Right ventricle myocardium superior (tissue), 1 donor: ENCODE data around the gene STEAP1B. TPM values are rescaled to one million over a fixed set of nuclear protein-coding genes. Genes with fewer than 3 reads are reported as not detected.

Source experiments
- ATAC-seq: fragments of 200-7000 bp; cut with Tn5 transposase; one replicate; pipeline ENCODE4 v1.9.1; 2020; ENCODE audit warnings: mild to moderate bottlenecking; ENCODE audit not compliant: poor library complexity
- DNase-seq: peaks from one replicate; pipeline ENCODE4 v3.0.0-alpha.2; 2020
- intact Hi-C: fragments of 100-400 bp; cut with DNase I; formaldehyde crosslinking; loops from one replicate; pipeline ENCODE4 v1.11.2; 2022
- total RNA-seq: library from RNA; stranded (reverse); fragmentation: NEBNext Ultra II Directional; extraction: Animal tissue kit (Norgen Biotek cat#: 25700); gene quantifications from one replicate; pipeline ENCODE4 v1.2.1, GENCODE V29; 2021
- donor health status: DM: no; HTN: yes; CAD: no; lungs with severe emphysema.

Gene STEAP1B
- total RNA-seq, 1 donor from 2014 or later = 0.43 TPM

DNA sequence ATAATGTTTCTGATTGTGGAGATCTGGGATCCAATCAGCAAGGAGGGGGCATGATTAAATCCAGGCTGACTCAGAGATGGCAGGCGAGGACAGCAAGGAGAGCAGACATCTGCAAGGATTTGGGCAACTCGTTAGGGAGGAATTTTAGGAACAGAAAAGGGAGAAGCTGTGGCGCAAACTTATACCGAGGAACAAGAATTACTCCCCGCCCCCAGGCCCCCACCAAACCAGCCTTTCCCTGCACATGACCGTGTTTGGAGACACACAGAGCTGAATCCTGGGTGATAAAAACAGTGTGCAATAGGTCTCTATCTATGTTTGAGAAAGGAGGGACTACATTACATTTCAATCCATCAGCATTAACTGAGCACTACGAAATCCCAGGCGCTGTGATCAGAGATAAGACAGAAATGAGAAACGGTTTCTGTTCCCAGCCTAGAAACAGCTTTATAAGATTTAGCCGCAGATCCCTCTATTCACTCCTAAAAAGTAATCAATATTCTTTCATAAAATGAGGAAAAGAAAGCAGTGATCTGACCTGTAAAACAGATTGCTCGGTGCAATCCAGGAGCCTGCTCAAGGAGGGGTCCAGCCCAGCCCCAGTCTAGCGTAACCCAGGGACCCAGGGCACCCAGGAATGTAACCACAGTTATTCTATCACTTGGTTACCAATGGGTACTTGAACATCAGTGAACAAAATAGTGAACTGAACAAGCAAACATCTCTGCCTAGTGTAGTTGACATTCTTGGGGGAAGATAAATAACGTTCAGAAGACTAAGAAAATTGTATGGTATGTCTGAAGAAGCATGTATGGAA, 105.9 kb downstream of the STEAP1B start:
- DNase-seq = no peak
- ATAC-seq = no peak
- intact Hi-C loops = no loop called here

DNA sequence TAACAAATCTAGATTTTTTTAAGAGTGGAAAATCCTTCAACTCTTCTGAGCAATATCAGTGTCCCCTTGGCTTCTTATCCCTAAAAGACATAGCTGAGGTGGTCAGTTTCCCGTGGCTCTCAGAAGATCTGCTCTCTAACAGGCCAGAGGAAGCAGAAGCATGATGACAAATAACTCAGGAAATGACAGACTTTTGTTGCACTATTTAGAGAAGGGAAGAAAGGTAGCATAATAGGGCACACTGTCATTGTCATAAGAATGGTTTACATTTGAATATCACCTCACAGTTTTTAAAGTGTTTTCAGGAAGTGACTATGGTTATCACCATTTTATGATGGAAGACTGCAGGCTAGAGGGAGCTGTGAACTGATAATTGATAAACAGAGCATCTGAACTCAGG, 109.5 kb downstream of the STEAP1B start:
- ATAC-seq (no peak), DNase-seq (no peak)
- intact Hi-C loops = no loop called here

DNA sequence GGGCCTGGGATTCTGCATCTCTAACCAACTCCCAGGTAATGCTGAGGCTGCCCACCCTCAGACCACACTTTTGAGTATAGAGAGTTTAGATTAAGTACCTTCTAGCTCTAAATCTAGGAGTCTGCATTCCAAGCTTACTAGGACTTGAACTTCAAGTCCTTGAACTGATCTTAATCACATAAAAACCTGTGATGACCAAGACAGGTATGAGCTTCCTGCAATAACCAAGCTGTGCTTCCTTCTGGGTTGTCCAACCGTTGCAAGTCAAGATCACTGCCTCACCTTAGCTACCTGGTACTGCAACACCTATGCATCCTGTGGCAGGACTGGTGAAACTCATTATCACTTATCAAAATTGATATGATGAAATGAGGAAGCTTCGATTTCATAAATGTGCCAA, 110.1 kb downstream of the STEAP1B start:
- ATAC-seq = no peak
- no peak for DNase-seq
- intact Hi-C loops = no loop called here

DNA sequence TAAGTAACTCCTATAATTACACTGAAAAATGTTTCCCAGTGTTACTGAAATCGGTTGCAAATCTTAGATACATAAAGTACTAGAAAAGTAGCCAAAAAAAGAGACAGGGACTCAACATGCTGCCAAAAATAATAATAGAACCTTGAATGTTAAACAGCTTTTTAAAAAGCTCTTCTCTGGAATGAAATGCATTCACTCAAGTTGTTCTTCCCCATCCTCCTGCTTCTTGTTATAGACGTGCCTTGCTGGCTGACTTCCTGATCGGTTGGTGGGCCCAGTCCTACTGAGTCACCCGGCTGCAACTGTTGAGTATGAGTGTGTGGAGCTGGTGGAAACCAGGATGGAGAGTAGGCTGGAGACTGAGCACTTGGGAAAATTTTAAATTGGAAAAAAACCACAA, 112.4 kb downstream of the STEAP1B start:
- ATAC-seq = no peak
- intact Hi-C loops = no loop called here
- DNase-seq = no peak

DNA sequence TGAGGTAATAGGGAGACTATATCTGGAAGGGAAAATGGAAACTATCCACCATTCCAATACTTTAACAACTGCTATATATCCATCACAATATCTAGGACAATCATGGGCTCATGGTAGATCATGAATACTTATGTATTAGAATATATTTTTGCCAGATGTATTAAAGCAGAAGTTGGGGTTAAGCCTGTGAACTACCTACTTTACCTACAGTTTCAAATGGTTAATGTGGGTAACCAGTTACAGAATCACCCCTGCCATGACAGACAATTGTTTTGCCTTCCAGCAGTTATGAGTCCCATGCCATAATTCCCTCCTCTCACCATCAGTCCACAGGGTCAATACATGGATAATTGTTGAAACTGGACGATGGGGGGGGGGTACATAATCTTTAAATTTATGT, 113.1 kb downstream of the STEAP1B start:
- intact Hi-C loops = no loop called here
- ATAC-seq (no peak), DNase-seq (no peak)

DNA sequence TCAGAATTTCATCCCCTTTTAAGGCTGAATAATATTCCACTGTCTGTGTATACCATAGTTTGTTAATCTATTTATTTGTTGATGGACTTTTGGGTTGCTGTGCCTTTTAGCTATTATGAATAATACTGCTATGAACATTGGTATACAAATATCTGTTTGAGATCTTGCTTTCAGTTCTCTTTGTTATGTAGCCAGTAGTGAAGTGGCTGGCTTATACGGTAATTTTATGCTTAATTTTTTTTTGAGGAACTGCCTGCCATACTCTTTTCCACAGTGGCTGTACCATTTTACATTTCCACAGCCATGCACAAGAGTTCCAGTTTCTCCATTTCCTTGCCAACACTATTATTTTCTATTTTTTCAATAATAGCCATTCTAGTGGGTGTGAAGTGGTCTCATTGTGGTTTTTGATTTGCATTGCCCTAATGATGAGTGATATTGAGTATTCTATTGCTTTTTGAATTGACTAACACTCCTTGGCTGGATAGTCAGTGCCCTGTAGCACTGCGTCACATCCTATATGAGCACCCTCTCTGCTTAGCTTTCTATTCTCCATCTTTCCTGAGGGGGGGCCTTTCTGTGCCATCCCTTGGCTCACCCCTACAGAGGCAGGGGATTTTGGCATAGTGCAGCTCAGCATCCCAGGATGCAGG, 113.7 kb downstream of the STEAP1B start:
- DNase-seq = no peak
- ATAC-seq = no peak
- intact Hi-C loops = no loop called here

GRCh38 chr7:22385326-22385725, 114.7 kb downstream of the STEAP1B start:
- ATAC-seq (no peak), DNase-seq (no peak)
- intact Hi-C loops = no loop called here

GRCh38 chr7:22380333-22380732, 119.7 kb downstream of the STEAP1B start:
- intact Hi-C loops = no loop called here
- ATAC-seq (no peak), DNase-seq (no peak)

DNA sequence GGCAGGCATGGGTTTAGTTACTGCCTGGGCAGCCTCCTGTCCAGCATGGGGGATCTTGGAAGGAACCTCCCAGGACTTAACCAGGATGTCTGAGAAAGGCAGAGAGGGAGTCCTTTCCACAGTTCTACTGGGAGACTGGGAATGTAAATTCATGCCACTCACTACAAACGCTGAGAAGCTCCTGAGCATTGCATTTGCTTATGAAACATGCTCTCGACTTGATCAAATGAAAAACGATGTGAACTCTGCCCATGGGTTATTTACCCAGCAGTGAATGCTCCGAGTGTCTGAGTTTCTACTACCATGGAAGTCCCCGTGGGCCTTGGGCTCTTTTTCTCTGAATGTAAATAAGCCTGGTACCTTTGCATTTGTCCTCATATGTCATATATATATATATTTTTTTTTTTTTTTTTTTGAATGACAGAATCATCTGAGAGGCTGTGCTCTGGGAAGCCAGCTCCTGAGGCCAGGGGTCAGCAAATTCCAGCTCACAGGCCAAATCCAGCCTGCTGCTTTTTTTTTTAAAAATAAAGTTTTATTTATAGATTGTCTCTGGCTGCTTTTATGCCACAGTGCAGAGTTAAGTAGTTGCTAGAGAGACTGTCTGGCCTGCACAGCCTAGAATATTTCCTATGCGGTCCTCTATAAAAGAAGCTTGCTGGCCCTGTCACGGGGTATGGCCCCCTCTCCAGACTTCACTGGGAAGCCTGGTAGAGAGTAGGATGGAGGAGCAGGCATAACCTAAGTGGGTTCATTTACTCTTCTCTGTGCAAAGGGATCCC, 121.6 kb downstream of the STEAP1B start:
- DNase-seq = no peak
- no peak for ATAC-seq
- intact Hi-C loops = no loop called here

- ATAC-seq = peak; percentile 49
- intact Hi-C loops = no loop called here
These were observed 122.3 kb downstream of the STEAP1B start for GRCh38 chr7:22377703-22378102.

GRCh38 chr7:22375359-22376048, 124.5 kb downstream of the STEAP1B start:
- intact Hi-C loops = no loop called here
- DNase-seq (no peak), ATAC-seq (no peak)

More at GRCh38 chr7:22377703-22378102, 122.3 kb downstream of the STEAP1B start:
- no peak for DNase-seq

DNA sequence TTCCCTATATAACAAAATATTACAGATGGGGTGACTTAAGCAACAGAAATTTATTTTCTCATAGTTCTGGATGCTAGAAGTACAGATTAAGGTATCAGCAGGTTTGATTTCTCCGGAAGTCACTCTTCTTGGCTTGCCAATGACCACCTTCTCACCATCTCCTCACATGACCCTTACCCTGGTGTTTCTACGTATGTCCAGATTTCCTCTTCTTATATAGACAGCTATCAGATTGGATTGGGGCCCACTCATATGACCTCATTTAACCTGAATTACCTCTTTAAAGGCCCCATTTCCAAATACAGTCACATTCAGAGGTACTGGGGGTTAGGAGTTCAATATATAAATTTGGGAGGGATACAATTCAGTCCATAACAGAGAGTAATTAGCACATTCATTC, 126.1 kb downstream of the STEAP1B start:
- no peak for DNase-seq
- intact Hi-C loops = no loop called here

GRCh38 chr7:22373388-22373787, 126.6 kb downstream of the STEAP1B start:
- ATAC-seq (no peak), DNase-seq (no peak)
- intact Hi-C loops = no loop called here

More for the DNA sequence above, 126.1 kb downstream of the STEAP1B start:
- no peak for ATAC-seq

GRCh38 chr7:22372863-22373262, 127.1 kb downstream of the STEAP1B start:
- no peak for DNase-seq
- intact Hi-C loops = no loop called here
- ATAC-seq = no peak

DNA sequence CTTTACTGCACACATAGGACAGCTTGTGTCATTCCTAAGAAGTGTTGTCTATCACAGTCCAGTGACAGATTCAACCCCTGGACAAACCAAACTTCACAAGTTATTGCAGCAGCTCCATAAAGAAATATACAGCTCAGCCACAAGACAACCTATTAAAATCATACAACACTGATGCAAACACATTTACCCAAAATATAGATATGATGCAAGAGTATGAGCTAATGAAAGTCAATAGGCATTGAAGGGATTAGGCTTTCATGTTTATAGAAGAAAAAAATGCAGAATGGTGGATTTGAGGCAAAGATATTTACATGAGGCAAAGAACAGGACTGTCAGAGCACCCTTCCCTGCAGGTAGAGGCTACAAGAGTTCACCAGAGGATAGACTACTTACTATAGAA, 128.1 kb downstream of the STEAP1B start:
- no peak for ATAC-seq
- DNase-seq = no peak
- intact Hi-C loops = no loop called here
